ENCODE data around the gene KCTD11. TPM values are rescaled to one million over a fixed set of nuclear protein-coding genes. Genes with fewer than 3 reads are reported as not detected.
"Not testable (repeated sequence)": the region's sequence is repeated elsewhere in the genome, so short reads cannot be mapped to it uniquely, and the experiment has no call there.

The KCTD11 gene
- total and polyA plus RNA-seq, 7 donors: 2.9 to 13.2 (median 5.1) TPM

GRCh38 chr17:7357381-7357780 is 5.4 kb downstream of the KCTD11 start:
- Histone ChIP-seq H3K27ac (no peak overlapping the region), H3K27me3 (ENCODE audit: insufficient read depth in 3 of 3, low read length in 2 of 3) (no peaks in the 10 kb centered on the region), H3K4me3 (no peak overlapping the region), H3K4me1 (peaks cover 20% of the 10 kb centered on the region), H3K36me3 (ENCODE audit: insufficient read depth in 1 of 2, low read depth in 1 of 2) (no peaks in the 10 kb centered on the region), H3K9me3 (no peaks in the 10 kb centered on the region)
- WGBS, 3 donors: 47 to 53% (median 51%) methylated on average over 2 of the region's 2 CpGs
- TF ChIP-seq, protein P1, sequence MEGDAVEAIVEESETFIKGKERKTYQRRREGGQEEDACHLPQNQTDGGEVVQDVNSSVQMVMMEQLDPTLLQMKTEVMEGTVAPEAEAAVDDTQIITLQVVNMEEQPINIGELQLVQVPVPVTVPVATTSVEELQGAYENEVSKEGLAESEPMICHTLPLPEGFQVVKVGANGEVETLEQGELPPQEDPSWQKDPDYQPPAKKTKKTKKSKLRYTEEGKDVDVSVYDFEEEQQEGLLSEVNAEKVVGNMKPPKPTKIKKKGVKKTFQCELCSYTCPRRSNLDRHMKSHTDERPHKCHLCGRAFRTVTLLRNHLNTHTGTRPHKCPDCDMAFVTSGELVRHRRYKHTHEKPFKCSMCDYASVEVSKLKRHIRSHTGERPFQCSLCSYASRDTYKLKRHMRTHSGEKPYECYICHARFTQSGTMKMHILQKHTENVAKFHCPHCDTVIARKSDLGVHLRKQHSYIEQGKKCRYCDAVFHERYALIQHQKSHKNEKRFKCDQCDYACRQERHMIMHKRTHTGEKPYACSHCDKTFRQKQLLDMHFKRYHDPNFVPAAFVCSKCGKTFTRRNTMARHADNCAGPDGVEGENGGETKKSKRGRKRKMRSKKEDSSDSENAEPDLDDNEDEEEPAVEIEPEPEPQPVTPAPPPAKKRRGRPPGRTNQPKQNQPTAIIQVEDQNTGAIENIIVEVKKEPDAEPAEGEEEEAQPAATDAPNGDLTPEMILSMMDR (IDR thresholded peaks at IDR 0.05): no peak
- intact Hi-C loops (cut with DNase I): loop anchor here in 1 of 2 donors (5.0 kb wide), 1 partner anchor 35 kb away; the partner anchor contains the start of gene PLSCR3
- ATAC-seq (no peak), DNase-seq (no peak)

DNA sequence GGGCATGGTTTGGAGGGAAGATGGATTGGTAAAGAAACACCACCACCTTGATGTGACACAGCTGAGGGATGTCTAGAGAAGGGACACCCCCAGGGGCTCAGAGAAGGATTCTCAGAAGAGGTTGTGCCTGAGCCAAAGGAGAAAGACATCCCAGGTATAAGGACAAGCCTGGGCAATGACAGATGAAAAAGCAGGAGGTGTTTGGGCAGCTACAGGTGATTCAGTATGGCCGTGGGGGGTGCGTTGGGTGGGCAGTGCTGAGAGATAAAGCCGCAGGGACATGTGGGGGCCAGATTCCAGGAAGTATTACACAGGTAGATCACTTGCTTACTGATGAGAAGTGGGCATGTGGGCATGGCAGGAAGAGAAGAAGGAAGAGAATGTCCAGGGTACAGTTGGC is 9.9 kb downstream of the KCTD11 start:
- WGBS, 3 donors: 64 to 78% (median 73%) methylated on average over 3 of the region's 3 CpGs
- no peaks in the 10 kb centered on the region for H3K27me3 ChIP-seq (ENCODE audit: insufficient read depth in 3 of 3, low read length in 2 of 3)

DNA sequence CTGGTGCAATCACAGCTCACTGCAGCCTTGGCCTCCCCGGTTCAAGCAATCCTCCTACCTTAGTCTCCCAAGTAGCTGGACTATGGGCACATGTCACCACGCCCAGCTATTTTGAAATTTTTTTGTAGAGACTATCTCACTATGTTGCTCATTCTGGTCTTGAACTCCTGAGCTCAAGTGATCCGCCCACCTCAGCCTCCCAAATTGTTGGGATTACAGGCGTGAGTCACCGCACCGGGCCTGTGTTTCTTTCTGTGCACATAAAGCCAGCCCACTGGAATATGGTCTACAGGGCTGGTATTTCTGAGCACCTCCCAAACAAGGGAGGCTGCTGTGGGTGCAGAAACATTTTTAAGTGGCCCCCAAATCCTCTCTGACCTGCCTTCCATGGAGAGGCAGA is 11.3 kb downstream of the KCTD11 start:
- TF ChIP-seq, protein P1 (IDR thresholded peaks at IDR 0.05): no peak
- intact Hi-C loops (cut with DNase I): no loop called here
- no peaks in the 10 kb centered on the region for H3K36me3 ChIP-seq (ENCODE audit: insufficient read depth in 1 of 2, low read depth in 1 of 2)
- ATAC-seq (no peak), DNase-seq (no peak)
- whole genome bisulfite sequencing, 3 donors: 91 to 96% (median 94%) methylated on average over 6 of the region's 6 CpGs
- no peaks in the 10 kb centered on the region for H3K9me3 ChIP-seq
- no peaks in the 10 kb centered on the region for H3K27me3 ChIP-seq (ENCODE audit: insufficient read depth in 3 of 3, low read length in 2 of 3)
- H3K4me3 ChIP-seq: no peak overlapping the region
- H3K27ac ChIP-seq: no peak overlapping the region
- H3K4me1 ChIP-seq: no peaks in the 10 kb centered on the region

More for the DNA sequence above, 9.9 kb downstream of the KCTD11 start:
- no peak for ATAC-seq
- Histone ChIP-seq H3K9me3 (no peaks in the 10 kb centered on the region), H3K4me3 (no peak overlapping the region), H3K36me3 (ENCODE audit: insufficient read depth in 1 of 2, low read depth in 1 of 2) (no peaks in the 10 kb centered on the region), H3K27ac (no peak overlapping the region), H3K4me1 (no peaks in the 10 kb centered on the region)
- intact Hi-C loops (cut with DNase I): no loop called here
- DNase-seq: no peak
- TF ChIP-seq, protein P1 (IDR thresholded peaks at IDR 0.05): no peak

GRCh38 chr17:7365963-7366362 is 14.0 kb downstream of the KCTD11 start:
- 91 to 92% (median 92%) methylated on average over 6 of the region's 7 CpGs for WGBS, 3 donors
- intact Hi-C loops (cut with DNase I): loop anchor here in 1 of 2 donors (5.0 kb wide), 1 partner anchor 66 kb away; no protein-coding TSS in a partner anchor

GRCh38 chr17:7367083-7367482 is 15.1 kb downstream of the KCTD11 start:
- intact Hi-C loops (cut with DNase I): loop anchor here in 1 of 2 donors (5.0 kb wide), 1 partner anchor 65 kb away; no protein-coding TSS in a partner anchor
- no peak for DNase-seq
- Histone ChIP-seq H3K27ac (no peak overlapping the region), H3K9me3 (no peaks in the 10 kb centered on the region), H3K27me3 (ENCODE audit: insufficient read depth in 3 of 3, low read length in 2 of 3) (peaks cover 0 to 3% (median 0%) of the 10 kb centered on the region in 3 donors), H3K4me1 (no peaks in the 10 kb centered on the region), H3K4me3 (no peak overlapping the region), H3K36me3 (ENCODE audit: insufficient read depth in 1 of 2, low read depth in 1 of 2) (no peaks in the 10 kb centered on the region)
- TF ChIP-seq, protein P1 (IDR thresholded peaks at IDR 0.05): no peak
- no peak for ATAC-seq
- WGBS, 3 donors: 75 to 85% (median 81%) methylated on average over 8 of the region's 8 CpGs

More at GRCh38 chr17:7365963-7366362, 14.0 kb downstream of the KCTD11 start:
- H3K27ac ChIP-seq; H3K4me1 ChIP-seq; H3K9me3 ChIP-seq; H3K27me3 ChIP-seq (ENCODE audit: insufficient read depth in 3 of 3, low read length in 2 of 3); H3K36me3 ChIP-seq (ENCODE audit: insufficient read depth in 1 of 2, low read depth in 1 of 2); DNase-seq; ATAC-seq; H3K4me3 ChIP-seq: not testable (repeated sequence)

Measured in psoas muscle (tissue), 8 donors.